GM12864 (cell line): ENCODE results near the gene WTAP.
A peak's percentile ranks its signal among the peaks of the same experiment; 100 is the strongest.
"Not testable (repeated sequence)": the region's sequence is repeated elsewhere in the genome, so short reads cannot be mapped to it uniquely, and the experiment has no call there.

ENCODE experiments used
- DNase-seq: peaks from one replicate; pipeline ENCODE4 v3.0.0-alpha.2; 2011; ENCODE audit warnings: low read depth
- H3K4me3 ChIP-seq: 2 replicates; pipeline ENCODE4 v1.5.1; 2011; ENCODE audit warnings: mild to moderate bottlenecking, low read depth, low read length, control low read depth
- TF ChIP-seq, protein P1 (sequence below): IDR thresholded peaks from 2 replicates; pipeline ENCODE4 v1.5.1; 2011; ENCODE audit warnings: low read depth, mild to moderate bottlenecking, moderate library complexity, low read length, control low read depth, inconsistent platforms; ENCODE audit errors: missing control alignments

The WTAP gene

DNA sequence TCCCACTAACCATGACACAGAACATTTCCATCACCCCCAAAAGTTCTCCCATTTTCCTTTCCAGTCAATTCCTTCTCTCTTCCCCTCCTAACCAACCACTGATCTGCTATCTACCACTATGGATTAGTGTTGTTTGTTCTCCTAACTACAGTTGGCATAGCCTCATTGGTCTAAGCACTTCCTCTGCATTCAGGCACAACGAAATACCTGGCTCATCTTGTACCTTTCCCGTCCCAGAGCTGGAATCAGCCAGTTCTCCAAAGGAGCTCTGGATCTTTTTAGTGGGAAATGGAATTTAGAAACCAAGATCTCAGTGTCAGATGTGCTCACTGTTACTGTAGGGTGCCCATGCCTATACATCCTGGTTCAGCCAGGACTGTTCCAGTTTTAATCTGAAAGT is 4.0 kb upstream of the WTAP start:
- TF ChIP-seq, protein P1, sequence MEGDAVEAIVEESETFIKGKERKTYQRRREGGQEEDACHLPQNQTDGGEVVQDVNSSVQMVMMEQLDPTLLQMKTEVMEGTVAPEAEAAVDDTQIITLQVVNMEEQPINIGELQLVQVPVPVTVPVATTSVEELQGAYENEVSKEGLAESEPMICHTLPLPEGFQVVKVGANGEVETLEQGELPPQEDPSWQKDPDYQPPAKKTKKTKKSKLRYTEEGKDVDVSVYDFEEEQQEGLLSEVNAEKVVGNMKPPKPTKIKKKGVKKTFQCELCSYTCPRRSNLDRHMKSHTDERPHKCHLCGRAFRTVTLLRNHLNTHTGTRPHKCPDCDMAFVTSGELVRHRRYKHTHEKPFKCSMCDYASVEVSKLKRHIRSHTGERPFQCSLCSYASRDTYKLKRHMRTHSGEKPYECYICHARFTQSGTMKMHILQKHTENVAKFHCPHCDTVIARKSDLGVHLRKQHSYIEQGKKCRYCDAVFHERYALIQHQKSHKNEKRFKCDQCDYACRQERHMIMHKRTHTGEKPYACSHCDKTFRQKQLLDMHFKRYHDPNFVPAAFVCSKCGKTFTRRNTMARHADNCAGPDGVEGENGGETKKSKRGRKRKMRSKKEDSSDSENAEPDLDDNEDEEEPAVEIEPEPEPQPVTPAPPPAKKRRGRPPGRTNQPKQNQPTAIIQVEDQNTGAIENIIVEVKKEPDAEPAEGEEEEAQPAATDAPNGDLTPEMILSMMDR, result no peak
- no peak for DNase-seq
- no peak overlapping the region for H3K4me3 ChIP-seq

DNA sequence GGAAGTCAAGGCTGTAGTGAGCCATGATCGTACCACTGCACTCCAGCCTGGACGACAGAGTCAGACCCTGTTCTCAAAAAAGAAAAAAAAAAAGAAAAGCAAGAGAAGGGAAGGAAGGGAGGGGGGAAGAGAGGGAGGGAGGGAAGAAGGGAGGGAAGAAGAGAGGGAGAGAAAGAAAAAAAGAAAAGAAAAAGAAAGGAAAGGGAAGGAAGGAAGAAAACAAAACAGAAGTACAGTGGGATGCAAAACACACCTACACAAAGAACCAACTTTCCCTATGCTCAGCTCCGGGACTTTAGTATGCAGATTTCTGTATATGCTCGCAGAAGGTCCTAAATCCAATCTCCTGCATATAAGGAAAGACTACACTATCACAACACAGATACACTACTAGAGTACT is 2.5 kb upstream of the WTAP start:
- TF ChIP-seq, protein P1, result no peak
- no peak overlapping the region for H3K4me3 ChIP-seq
- DNase-seq, result no peak

DNA sequence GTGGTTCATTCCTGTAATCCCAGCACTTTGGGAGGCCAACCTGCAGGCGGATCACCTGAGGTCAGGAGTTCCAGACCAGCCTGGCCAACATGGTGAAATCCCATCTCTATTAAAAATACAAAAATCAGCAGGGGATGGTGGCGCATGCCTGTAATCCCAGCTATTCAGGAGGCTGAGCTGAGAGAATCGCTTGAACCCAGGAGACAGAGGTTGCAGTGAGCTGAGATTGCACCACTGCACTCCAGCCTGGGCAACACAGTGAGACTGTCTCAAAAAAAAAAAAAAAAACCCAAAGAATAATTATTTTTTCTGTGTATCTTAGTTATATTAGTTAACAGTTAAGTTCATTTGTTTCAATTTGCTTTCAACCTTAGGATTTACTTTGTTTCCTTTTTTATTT is 2.1 kb upstream of the WTAP start:
- not testable (repeated sequence) for H3K4me3 ChIP-seq

DNA sequence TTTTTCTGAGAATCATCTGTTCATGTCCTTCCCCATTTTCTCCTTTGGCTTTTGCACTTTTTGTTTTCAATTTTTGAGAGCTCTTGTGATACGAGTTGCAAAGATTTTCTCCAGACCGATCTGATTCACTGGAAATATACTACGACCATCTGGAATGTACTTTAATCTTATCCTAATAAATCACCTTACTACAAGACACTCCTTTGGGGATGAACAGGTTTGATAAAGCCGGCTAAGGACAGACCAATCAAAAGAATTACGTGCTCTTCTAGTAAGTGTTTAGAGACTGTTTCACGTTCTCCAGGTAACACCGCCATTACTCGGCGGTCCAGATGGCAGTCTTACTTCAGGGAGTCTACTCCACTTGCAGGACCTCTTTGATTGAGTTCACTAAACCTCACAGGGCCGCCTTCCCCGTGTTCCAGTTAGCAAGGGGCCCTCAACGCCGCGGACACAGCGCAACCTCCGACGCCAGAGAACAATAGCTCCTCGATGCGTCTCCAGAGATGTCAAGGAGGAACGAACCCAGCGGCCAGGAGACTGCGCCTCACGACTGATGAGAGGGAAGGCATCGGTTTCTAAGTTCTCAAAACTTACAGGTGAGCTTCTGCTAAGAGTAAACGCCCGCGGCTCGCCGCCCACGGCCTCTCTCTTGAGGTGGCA is 920 bp upstream of the WTAP start:
- no peak for DNase-seq
- peak overlapping the region; percentile 97 for H3K4me3 ChIP-seq
- TF ChIP-seq, protein P1, result no peak

More for the DNA sequence above, 2.1 kb upstream of the WTAP start:
- DNase-seq, result not testable (repeated sequence)

DNA sequence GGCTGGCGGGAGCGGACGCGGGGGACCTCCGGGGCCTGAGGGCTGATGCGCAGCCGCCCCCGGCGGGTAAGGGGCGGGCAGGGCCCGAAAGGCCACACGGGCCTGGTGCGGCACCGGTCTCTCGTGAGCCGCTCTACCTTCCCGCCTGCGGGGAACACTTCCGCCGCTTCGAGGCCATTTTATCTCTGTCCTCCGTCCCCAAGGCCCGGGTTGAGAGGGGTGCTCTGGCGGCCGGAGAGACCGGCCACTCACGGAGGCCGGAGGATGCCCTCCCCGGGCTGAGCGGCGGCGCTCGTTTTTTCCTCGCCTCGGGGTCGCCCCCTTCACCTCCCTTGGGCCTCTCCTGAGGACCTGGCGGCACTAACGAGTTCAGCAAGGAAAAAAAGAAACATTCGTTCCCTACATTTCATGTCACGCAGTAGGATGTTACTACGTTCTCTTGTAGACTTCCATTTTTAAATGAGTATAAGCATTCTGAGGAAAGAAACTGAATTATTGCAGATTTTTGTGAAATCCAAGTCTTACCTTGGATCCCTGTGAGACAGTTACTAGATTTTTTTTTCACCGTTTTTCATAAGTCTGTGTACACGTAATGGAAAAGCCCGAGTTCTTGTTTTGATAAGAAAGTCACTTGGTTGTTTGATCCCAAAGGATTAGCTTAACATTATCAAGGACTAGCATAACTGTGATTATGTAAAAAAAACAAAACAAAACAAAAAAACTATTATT is 575 bp downstream of the WTAP start:
- DNase-seq, result no peak
- TF ChIP-seq, protein P1, result no peak
- H3K4me3 ChIP-seq, result peak overlapping the region; percentile 97

DNA sequence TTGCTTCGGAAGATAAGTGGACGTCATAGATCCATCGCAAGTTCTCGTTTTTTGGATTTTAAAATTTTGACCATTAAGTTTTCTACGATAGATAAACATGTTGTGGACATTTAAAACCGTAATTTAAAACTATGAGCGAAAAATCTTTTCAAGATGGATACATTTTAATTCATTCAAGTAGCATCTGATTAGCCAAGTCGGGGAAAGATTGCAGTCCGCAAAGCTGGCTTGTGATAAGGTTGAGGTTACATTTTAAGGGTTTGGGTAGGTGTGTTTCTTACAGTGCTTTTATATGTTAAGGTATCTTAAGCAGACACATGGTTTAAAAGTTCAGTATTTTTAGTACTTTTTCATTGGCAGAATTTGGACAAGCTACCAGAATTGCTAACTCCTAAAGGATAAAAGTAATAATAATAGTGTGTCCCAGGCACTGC is 1.2 kb downstream of the WTAP start:
- H3K4me3 ChIP-seq, result peak overlapping the region; percentile 97
- TF ChIP-seq, protein P1, result no peak
- no peak for DNase-seq

DNA sequence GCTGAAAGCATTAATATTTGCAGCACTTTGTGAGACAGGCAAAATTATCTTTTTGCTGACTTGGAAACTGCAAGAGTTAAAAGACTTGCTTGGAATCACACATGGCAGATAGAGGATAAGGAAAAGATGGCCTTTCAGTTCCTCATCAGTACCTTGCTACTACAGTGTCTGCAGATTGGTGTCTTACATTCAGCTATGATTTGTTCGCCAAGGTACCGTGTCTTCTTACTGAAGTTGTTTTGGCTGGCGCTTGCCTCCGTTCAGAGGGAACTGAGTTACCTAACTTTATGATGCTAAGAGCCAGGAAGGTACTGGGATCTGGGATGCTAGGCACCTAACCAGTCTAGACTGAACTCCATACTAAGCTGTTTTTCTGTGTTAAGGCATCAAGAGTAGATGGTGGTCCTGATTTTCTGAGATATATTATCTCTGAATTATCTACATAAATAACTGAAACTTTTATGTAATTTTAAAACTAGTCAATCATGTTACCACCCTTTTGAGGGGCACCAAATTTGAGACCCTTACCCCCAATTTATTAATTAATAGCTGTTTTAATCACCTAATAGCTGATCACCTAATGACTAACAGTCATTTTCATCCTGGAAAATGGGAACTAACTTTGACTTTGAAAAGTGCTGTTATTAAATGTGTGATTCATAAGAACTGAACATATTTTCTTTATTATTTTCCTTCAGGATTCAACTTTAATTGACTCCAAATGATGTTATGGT is 2.5 kb downstream of the WTAP start:
- DNase-seq, result no peak
- TF ChIP-seq, protein P1, result no peak
- peak overlapping the region; percentile 31 for H3K4me3 ChIP-seq
